Measurements from ENCODE around the gene ABTB1. TPM values are rescaled to one million over a fixed set of nuclear protein-coding genes. Genes with fewer than 3 reads are reported as not detected.

The ABTB1 gene
- total RNA-seq, 1 donor from 2014 or later = 35.0 TPM

DNA sequence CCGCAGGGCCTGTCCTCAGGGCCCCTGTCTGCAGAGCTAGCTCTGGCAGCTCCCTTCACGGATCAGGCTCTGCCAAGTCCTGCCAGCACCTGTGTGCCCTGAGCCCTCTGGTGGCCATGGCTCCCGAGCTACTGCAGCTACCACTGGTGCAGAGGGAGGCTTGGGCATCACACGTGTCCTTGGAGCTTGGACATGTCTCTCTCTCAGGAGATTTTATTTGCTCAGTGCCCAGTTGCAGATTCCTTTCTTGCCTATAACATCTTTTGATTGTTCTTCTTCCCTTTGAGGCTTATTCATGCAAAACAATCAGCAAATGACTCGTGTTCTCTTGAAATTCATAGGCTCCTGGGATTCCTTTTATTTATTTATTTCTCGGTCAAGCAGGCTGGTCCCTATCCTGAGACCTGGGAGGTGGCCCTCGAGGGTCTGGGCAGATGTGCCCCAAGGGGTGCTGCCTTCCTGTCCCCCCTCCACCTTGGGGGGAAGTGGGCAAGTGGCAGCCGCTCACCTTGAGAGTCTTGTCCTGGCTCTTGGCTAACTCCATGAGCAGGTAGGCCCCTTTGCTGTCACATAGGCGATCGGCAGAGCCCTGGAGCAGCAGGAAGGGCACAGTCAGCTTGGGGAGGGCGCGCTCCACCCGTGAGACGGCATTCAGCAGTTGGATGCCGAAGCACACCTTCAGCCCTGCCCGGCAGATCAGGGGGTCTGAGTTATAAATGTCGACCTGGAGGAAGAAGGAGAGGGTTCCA, 21.9 kb downstream of the ABTB1 start:
- H3K4me1 Mint-ChIP-seq (ENCODE audit: low read depth, unreplicated experiment) = peaks cover 22% of the 10 kb centered on the region
- peaks cover 6% of the 10 kb centered on the region for H3K9me3 Mint-ChIP-seq (ENCODE audit: unreplicated experiment)
- H3K4me3 Mint-ChIP-seq (ENCODE audit: unreplicated experiment) = no peak overlapping the region
- TF ChIP-seq, protein P1, sequence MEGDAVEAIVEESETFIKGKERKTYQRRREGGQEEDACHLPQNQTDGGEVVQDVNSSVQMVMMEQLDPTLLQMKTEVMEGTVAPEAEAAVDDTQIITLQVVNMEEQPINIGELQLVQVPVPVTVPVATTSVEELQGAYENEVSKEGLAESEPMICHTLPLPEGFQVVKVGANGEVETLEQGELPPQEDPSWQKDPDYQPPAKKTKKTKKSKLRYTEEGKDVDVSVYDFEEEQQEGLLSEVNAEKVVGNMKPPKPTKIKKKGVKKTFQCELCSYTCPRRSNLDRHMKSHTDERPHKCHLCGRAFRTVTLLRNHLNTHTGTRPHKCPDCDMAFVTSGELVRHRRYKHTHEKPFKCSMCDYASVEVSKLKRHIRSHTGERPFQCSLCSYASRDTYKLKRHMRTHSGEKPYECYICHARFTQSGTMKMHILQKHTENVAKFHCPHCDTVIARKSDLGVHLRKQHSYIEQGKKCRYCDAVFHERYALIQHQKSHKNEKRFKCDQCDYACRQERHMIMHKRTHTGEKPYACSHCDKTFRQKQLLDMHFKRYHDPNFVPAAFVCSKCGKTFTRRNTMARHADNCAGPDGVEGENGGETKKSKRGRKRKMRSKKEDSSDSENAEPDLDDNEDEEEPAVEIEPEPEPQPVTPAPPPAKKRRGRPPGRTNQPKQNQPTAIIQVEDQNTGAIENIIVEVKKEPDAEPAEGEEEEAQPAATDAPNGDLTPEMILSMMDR (IDR thresholded peaks at IDR 0.05; ENCODE audit: partially characterized antibody, unreplicated experiment) = no peak
- DNase-seq = peak; percentile 54
- H3K36me3 Mint-ChIP-seq (ENCODE audit: unreplicated experiment) = no peaks in the 10 kb centered on the region
- H3K27ac Mint-ChIP-seq (ENCODE audit: unreplicated experiment) = no peak overlapping the region
- peaks cover 10% of the 10 kb centered on the region for H3K27me3 Mint-ChIP-seq (ENCODE audit: unreplicated experiment)

DNA sequence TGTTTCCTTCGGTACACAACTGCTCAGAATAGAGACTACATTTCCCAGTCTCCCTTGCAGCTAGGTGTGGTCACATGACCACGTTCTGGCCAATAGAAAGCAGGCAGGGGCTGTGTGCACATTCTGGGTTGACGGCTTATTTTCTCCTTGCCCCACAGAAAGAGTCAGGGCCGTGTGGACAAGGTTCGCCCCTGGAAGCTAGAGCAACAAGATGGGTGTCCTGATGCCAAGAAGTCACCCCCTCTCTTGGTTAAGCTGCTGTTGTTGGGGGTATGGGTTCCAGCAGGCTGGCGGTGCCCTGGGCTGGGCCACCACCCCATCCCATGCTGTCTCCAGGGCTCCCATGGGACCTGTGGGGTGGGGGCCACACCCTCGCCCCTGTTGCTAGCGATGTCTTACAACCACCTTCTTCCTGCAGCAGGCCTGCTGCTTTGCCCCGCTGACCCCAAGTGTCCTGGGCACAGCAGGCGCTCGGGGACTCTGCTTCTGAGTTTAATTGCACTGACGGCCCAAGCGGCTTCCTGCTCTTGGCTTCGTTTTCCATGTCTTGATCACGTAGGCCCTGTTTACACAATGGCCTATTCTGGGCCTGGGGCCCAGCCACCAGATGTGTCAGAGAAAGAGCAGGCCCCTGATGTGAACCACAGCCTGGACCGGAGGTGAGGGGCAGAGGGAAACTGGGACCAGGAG, 24.9 kb downstream of the ABTB1 start:
- peak; percentile 69 for DNase-seq
- TF ChIP-seq, protein P1 (IDR thresholded peaks at IDR 0.05; ENCODE audit: partially characterized antibody, unreplicated experiment) = no peak
- Mint-ChIP-seq H3K27ac (ENCODE audit: unreplicated experiment) (peak overlapping the region; percentile 59), H3K4me1 (ENCODE audit: low read depth, unreplicated experiment) (peaks cover 24% of the 10 kb centered on the region), H3K4me3 (ENCODE audit: unreplicated experiment) (no peak overlapping the region), H3K9me3 (ENCODE audit: unreplicated experiment) (peaks cover 16% of the 10 kb centered on the region), H3K27me3 (ENCODE audit: unreplicated experiment) (peaks cover 21% of the 10 kb centered on the region), H3K36me3 (ENCODE audit: unreplicated experiment) (no peaks in the 10 kb centered on the region)

DNA sequence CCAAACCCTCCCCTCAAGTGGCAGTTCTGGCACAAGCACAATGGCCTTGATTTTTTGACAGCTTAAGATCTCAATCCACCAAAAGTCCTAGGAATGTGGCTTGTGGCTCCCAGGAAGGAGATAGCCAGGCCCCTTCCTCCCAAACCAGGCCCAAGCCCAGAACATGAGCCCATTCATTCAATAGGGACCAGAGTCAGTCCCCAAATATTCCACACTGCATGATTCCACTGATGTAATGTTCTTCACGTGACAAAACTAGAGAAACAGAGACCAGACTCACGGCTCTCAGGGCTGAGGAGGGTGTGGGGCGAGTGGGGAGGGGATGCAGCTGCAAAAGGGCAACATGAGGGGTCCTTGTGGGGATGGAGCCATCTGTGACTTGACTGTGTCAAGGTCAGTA, 25.5 kb downstream of the ABTB1 start:
- Mint-ChIP-seq H3K4me3 (ENCODE audit: unreplicated experiment) (peak overlapping the region; percentile 42), H3K36me3 (ENCODE audit: unreplicated experiment) (peaks cover 3% of the 10 kb centered on the region), H3K27ac (ENCODE audit: unreplicated experiment) (peak overlapping the region; percentile 59), H3K9me3 (ENCODE audit: unreplicated experiment) (peaks cover 18% of the 10 kb centered on the region), H3K4me1 (ENCODE audit: low read depth, unreplicated experiment) (peaks cover 22% of the 10 kb centered on the region), H3K27me3 (ENCODE audit: unreplicated experiment) (peaks cover 19% of the 10 kb centered on the region)
- TF ChIP-seq, protein P1 (IDR thresholded peaks at IDR 0.05; ENCODE audit: partially characterized antibody, unreplicated experiment) = no peak
- peak; percentile 2 for DNase-seq

DNA sequence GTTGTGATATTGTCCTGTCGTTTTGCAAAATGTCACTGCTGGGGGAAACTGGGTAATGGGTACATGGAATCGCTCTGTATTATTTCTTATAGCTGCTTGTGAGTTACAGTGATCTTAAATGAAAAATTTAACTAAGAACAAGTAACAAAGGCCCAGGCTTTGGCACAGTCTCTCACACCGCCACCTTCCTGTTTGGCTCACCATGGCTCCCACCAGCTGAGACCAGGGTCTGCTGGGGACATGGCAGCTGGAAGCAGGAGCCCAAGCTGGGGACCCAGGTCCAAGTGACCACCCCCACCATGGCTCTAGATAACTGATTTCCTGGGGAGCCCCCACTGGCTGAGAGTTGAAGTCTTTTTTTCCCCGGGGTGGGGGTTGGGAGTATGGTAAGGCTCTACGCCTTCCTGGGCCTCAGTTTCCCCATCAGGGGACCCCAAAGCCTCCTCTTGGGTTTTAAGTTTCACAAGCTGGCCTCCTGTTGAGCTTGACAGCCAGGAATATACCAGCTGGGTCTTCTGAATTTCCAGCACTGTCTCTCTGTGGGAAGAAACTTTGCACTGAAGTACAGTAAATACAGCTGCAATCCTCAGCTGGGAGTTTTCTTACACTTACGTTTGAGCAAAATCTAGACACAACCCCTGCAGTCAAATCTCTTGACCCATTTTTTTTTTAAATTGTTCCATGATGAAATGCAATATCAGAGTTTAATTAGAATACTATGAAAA, 26.1 kb downstream of the ABTB1 start:
- Mint-ChIP-seq H3K36me3 (ENCODE audit: unreplicated experiment) (peaks cover 9% of the 10 kb centered on the region), H3K27ac (ENCODE audit: unreplicated experiment) (peak overlapping the region; percentile 59), H3K9me3 (ENCODE audit: unreplicated experiment) (peaks cover 18% of the 10 kb centered on the region), H3K27me3 (ENCODE audit: unreplicated experiment) (peaks cover 18% of the 10 kb centered on the region), H3K4me1 (ENCODE audit: low read depth, unreplicated experiment) (peaks cover 22% of the 10 kb centered on the region), H3K4me3 (ENCODE audit: unreplicated experiment) (peak overlapping the region; percentile 42)
- DNase-seq = no peak
- TF ChIP-seq, protein P1 (IDR thresholded peaks at IDR 0.05; ENCODE audit: partially characterized antibody, unreplicated experiment) = no peak

Data from glutamatergic neuron (in vitro differentiated cells).